Karpas-422 (cell line): ENCODE data around the gene COQ2. TPM values are rescaled to one million over a fixed set of nuclear protein-coding genes. Genes with fewer than 3 reads are reported as not detected.
"Not testable (repeated sequence)": the region's sequence is repeated elsewhere in the genome, so short reads cannot be mapped to it uniquely, and the experiment has no call there.

ENCODE experiments used
- DNase-seq: peaks from one replicate; pipeline ENCODE4 v3.0.0-alpha.2; 2015
- H2AFZ ChIP-seq: fragments of 200-600 bp; sonication (generic); 2 replicates; pipeline ENCODE4 v1.6.1; 2014; ENCODE audit warnings: antibody characterized with exemption, low read length, mixed read lengths
- H3K27ac ChIP-seq: fragments of 200-600 bp; sonication (generic); 2 replicates; pipeline ENCODE4 v1.5.1; 2014; ENCODE audit warnings: mild to moderate bottlenecking, low read length, moderate library complexity
- H3K27me3 ChIP-seq: fragments of 200-600 bp; sonication (generic); 2 replicates; pipeline ENCODE4 v1.6.1; 2014; ENCODE audit warnings: low read length, mixed read lengths
- H3K36me3 ChIP-seq: fragments of 200-600 bp; sonication (generic); 2 replicates; pipeline ENCODE4 v1.6.1; 2014; ENCODE audit warnings: low read length, mixed read lengths; ENCODE audit not compliant: insufficient read depth
- H3K4me1 ChIP-seq: fragments of 200-600 bp; sonication (generic); 2 replicates; pipeline ENCODE4 v1.6.1; 2014; ENCODE audit warnings: mild to moderate bottlenecking, low read length, mixed read lengths
- H3K4me2 ChIP-seq: fragments of 200-600 bp; sonication (generic); 2 replicates; pipeline ENCODE4 v1.6.1; 2014; ENCODE audit warnings: low read length, low read depth, mild to moderate bottlenecking; ENCODE audit not compliant: poor library complexity, severe bottlenecking
- H3K4me3 ChIP-seq: fragments of 200-600 bp; sonication (generic); 2 replicates; pipeline ENCODE4 v1.5.1; 2014; ENCODE audit warnings: mild to moderate bottlenecking, antibody characterized with exemption, low read length, mixed read lengths
- H3K79me2 ChIP-seq: fragments of 200-600 bp; sonication (generic); 2 replicates; pipeline ENCODE4 v1.6.1; 2014; ENCODE audit warnings: mild to moderate bottlenecking, low read length, mixed read lengths
- H3K9ac ChIP-seq: fragments of 200-600 bp; sonication (generic); 2 replicates; pipeline ENCODE4 v1.6.0; 2014; ENCODE audit warnings: low read length
- H3K9me2 ChIP-seq: fragments of 200-600 bp; sonication (generic), shearing (Covaris generic); replicated peaks from 2 replicates; pipeline ENCODE4 v1.6.0; 2014; ENCODE audit warnings: mild to moderate bottlenecking, low read length, moderate library complexity; ENCODE audit not compliant: insufficient read depth
- H3K9me3 ChIP-seq: fragments of 300-700, 200-600 bp; sonication (generic); 2 replicates; pipeline ENCODE4 v1.6.1; 2014; ENCODE audit warnings: low read length, mixed read lengths
- H4K20me1 ChIP-seq: fragments of 200-600 bp; sonication (generic); 2 replicates; pipeline ENCODE4 v1.6.1; 2014; ENCODE audit warnings: mild to moderate bottlenecking, antibody characterized with exemption, low read length, low read depth; ENCODE audit not compliant: insufficient read depth
- total RNA-seq: library from RNA; depleted of rRNA; stranded (reverse); fragments of >200 nt; shearing (Covaris generic); gene quantifications from 2 replicates; pipeline ENCODE4 v1.2.3, GENCODE V29; 2014; ENCODE audit warnings: low replicate concordance

The COQ2 gene
- total RNA-seq, 1 experiment from 2014 or later, result 1.2 TPM

GRCh38 chr4:83273926-83274325 is 10.7 kb downstream of the COQ2 start:
- not testable (repeated sequence) for H3K79me2 ChIP-seq, DNase-seq, H3K4me2 ChIP-seq, H4K20me1 ChIP-seq, H3K27me3 ChIP-seq, H2AFZ ChIP-seq, H3K27ac ChIP-seq, H3K9ac ChIP-seq, H3K36me3 ChIP-seq, H3K9me2 ChIP-seq, H3K4me3 ChIP-seq, H3K9me3 ChIP-seq
- H3K4me1 ChIP-seq, result peaks cover 12% of the 10 kb centered on the region

DNA sequence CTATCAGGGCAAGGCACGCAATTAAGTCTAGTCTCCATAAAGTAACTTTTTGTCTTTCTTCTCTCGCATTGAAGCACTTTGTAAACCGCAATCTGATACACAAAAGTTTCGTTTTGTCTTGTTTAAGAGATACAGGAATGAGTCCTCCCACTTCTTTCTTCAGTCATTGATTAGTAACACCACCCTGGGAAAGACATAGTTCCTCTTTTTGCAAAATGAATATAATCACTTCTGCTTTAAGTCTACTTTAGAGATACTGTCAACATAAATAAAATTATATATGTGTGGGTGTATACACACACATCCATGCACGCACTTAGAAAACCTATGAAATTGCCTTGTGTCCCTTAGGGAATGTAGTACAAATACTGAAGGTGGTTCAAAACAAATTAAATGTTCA is 11.7 kb downstream of the COQ2 start:
- Histone ChIP-seq H3K27me3 (no peaks in the 10 kb centered on the region), H2AFZ (no peak overlapping the region), H3K9me3 (no peaks in the 10 kb centered on the region), H3K9ac (no peak overlapping the region), H3K79me2 (no peaks in the 10 kb centered on the region), H3K9me2 (no peaks in the 10 kb centered on the region), H3K4me1 (peaks cover 12% of the 10 kb centered on the region), H3K4me3 (no peak overlapping the region), H3K36me3 (no peaks in the 10 kb centered on the region), H4K20me1 (no peaks in the 10 kb centered on the region), H3K27ac (no peak overlapping the region), H3K4me2 (no peak overlapping the region)
- no peak for DNase-seq

DNA sequence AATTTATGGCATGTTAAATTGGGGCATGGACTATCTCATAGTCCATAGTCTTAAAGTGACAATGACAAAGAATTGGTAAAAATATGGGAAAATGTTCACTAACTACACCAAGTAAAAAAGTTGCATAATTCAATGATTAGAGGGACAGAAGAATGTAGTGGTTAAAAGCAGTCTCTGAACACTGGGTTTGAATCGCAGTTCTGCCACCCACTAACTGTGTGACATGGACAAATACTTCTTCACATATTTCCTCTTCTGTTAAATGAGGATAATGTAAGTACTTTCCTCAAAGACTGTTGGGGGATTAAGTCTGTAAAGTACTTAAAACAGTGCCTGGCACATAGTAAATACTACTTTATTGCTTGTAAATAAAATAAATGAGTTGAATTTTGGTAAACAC is 15.3 kb downstream of the COQ2 start:
- H3K9ac ChIP-seq, result no peak overlapping the region
- H4K20me1 ChIP-seq, result no peaks in the 10 kb centered on the region
- no peak overlapping the region for H3K4me2 ChIP-seq
- DNase-seq, result no peak
- H3K4me1 ChIP-seq, result 0 out of 2 replicates have a peak, but pooled peaks cover 5% of the 10 kb centered on the region
- no peaks in the 10 kb centered on the region for H3K27me3 ChIP-seq
- no peak overlapping the region for H3K4me3 ChIP-seq
- no peaks in the 10 kb centered on the region for H3K9me3 ChIP-seq
- no peaks in the 10 kb centered on the region for H3K79me2 ChIP-seq
- no peaks in the 10 kb centered on the region for H3K9me2 ChIP-seq
- no peak overlapping the region for H2AFZ ChIP-seq
- H3K27ac ChIP-seq, result no peak overlapping the region
- no peaks in the 10 kb centered on the region for H3K36me3 ChIP-seq

DNA sequence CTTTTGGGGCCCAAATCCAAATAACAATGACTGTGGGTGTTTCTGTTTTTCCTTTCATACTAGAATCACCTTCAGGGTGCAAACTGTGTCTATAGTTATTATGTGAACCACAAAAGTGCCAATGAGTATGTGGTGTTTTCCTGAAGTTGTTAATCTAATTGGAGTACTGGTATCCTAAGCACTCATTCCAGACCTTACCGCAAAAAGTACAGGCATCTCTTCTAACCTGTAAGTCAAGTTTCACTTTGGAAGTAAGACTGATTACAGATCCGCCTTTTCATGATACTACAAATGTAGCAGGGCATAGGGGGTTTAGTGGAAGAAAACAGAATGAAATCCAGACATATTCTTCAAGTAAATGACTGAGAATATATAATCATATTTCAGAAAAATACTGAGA is 16.1 kb downstream of the COQ2 start:
- no peaks in the 10 kb centered on the region for H3K79me2 ChIP-seq
- H3K9me2 ChIP-seq, result no peaks in the 10 kb centered on the region
- no peak overlapping the region for H3K9ac ChIP-seq
- no peak for DNase-seq
- 0 out of 2 replicates have a peak, but pooled peaks cover 5% of the 10 kb centered on the region for H3K4me1 ChIP-seq
- no peaks in the 10 kb centered on the region for H4K20me1 ChIP-seq
- no peaks in the 10 kb centered on the region for H3K9me3 ChIP-seq
- H3K4me3 ChIP-seq, result no peak overlapping the region
- no peak overlapping the region for H3K4me2 ChIP-seq
- H2AFZ ChIP-seq, result no peak overlapping the region
- H3K27me3 ChIP-seq, result no peaks in the 10 kb centered on the region
- H3K36me3 ChIP-seq, result no peaks in the 10 kb centered on the region
- H3K27ac ChIP-seq, result no peak overlapping the region

- H3K4me3 ChIP-seq, result no peak overlapping the region
- H2AFZ ChIP-seq, result no peak overlapping the region
- no peak for DNase-seq
- no peaks in the 10 kb centered on the region for H3K9me3 ChIP-seq
- H3K27ac ChIP-seq, result no peak overlapping the region
- no peak overlapping the region for H3K4me2 ChIP-seq
- no peaks in the 10 kb centered on the region for H3K9me2 ChIP-seq
- 0 out of 2 replicates have a peak, but pooled peaks cover 3% of the 10 kb centered on the region for H3K4me1 ChIP-seq
- H3K36me3 ChIP-seq, result no peaks in the 10 kb centered on the region
- H3K79me2 ChIP-seq, result no peaks in the 10 kb centered on the region
- H4K20me1 ChIP-seq, result no peaks in the 10 kb centered on the region
- no peak overlapping the region for H3K9ac ChIP-seq
- no peaks in the 10 kb centered on the region for H3K27me3 ChIP-seq
Measured at GRCh38 chr4:83267830-83268475, 16.6 kb downstream of the COQ2 start.

GRCh38 chr4:83267121-83267829 is 17.3 kb downstream of the COQ2 start:
- Histone ChIP-seq H3K27me3 (no peaks in the 10 kb centered on the region), H4K20me1 (no peaks in the 10 kb centered on the region), H3K9me2 (no peaks in the 10 kb centered on the region), H2AFZ (no peak overlapping the region), H3K27ac (no peak overlapping the region), H3K9me3 (no peaks in the 10 kb centered on the region), H3K4me2 (no peak overlapping the region), H3K4me3 (no peak overlapping the region), H3K9ac (no peak overlapping the region), H3K79me2 (no peaks in the 10 kb centered on the region), H3K4me1 (no peaks in the 10 kb centered on the region), H3K36me3 (no peaks in the 10 kb centered on the region)
- DNase-seq, result no peak

- Histone ChIP-seq H3K27ac (no peak overlapping the region), H2AFZ (no peak overlapping the region), H3K79me2 (no peaks in the 10 kb centered on the region), H3K4me1 (no peaks in the 10 kb centered on the region), H3K36me3 (no peaks in the 10 kb centered on the region), H4K20me1 (no peaks in the 10 kb centered on the region), H3K9me3 (no peaks in the 10 kb centered on the region), H3K9me2 (no peaks in the 10 kb centered on the region), H3K9ac (no peak overlapping the region), H3K4me2 (no peak overlapping the region), H3K27me3 (no peaks in the 10 kb centered on the region), H3K4me3 (no peak overlapping the region)
- DNase-seq, result no peak
Measured at GRCh38 chr4:83266689-83267088, 17.9 kb downstream of the COQ2 start.

DNA sequence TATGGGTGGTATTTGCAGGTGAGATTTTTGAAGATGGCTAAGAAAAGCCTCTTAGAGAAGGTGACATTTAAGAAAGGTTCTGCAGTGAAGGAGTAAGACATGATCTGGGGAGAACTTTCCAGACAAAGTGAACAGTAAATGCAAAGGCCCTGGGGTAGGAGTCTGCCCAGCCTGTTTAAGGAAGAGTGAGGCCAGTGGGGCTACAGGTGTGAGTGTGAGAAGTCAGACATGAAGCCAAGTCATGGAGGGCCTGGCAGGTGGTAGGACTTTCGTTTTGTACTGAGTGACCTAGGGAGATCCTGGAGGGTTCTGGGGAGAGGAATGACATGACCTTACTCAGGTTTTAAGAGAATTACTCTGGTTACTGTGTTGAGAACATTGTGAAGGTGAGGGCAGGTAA is 21.5 kb downstream of the COQ2 start:
- Histone ChIP-seq H3K27me3 (no peaks in the 10 kb centered on the region), H4K20me1 (no peaks in the 10 kb centered on the region), H3K9ac (no peak overlapping the region), H3K9me3 (no peaks in the 10 kb centered on the region), H3K4me1 (no peaks in the 10 kb centered on the region), H3K36me3 (no peaks in the 10 kb centered on the region), H3K79me2 (no peaks in the 10 kb centered on the region), H3K4me2 (no peak overlapping the region), H3K27ac (no peak overlapping the region), H3K9me2 (no peaks in the 10 kb centered on the region), H3K4me3 (no peak overlapping the region), H2AFZ (no peak overlapping the region)
- no peak for DNase-seq
